ENCODE data around the gene KNDC1.

The KNDC1 gene

DNA sequence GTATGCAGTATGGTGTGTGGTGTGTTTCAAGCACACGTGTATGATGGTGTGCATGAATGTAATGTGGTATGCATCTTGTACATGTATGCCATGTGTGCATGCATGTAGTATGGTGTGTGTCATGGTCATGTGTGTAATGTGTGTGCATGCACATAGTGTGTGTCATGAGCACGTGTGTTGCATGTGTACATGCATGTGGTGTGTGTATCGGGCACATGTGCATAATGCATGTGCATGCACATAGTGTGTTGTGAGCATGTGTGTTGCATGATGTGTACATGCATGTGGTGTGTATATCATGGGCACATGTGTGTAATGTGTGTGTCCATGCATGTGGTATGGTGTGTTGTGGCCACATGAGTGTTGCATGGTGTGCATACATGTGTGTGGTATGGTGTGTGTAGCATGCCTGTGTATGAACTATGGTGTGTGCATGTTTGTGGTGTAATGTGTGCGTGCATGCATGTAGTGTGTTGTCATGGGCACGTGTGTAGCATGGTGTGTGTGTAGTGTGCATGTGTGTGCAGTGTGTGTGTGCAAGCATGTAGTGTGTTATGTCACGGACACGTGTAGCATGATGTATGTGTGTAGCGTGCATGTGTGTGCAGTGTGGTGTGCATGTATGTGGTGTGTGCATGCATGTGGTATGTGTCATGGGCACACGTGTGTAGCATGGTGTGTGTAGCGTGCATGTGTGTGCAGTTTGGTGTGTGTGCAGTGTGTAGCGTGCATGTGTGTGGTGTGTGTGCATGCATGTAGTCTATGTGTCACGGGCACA, 17.6 kb downstream of the KNDC1 start:
- DNase-seq (ENCODE audit: low spot score), result no peak
- WGBS, 2 donors (ENCODE audit: extremely low coverage in 2 of 2, insufficient read length in 2 of 2, insufficient replicate concordance in 1 of 2), result no CpG with 5 or more reads among the region's 12 CpGs
- peak overlapping the region; percentile 78 for H4K8ac ChIP-seq (ENCODE audit: low read depth, low read length)
- no peaks in the 10 kb centered on the region for H3K79me1 ChIP-seq (ENCODE audit: low read depth, low read length)
- peak overlapping the region; percentile 51 for H2BK12ac ChIP-seq (ENCODE audit: low read length)
- peak overlapping the region; percentile 15 for H3K18ac ChIP-seq (ENCODE audit: low read length)
- H3K27ac ChIP-seq (replicated peaks; ENCODE audit: low read length), result peak overlapping the region; percentile 16
- H3K4ac ChIP-seq (ENCODE audit: low read length), result no peak overlapping the region
- H4K91ac ChIP-seq (ENCODE audit: low read depth, low read length, poor library complexity), result peak overlapping the region; percentile 31
- H3K27me3 ChIP-seq (ENCODE audit: control insufficient read depth in 3 of 3, insufficient read depth in 3 of 3, low read depth in 1 of 3, low read length in 3 of 3), result peaks cover 0 to 3% (median 0%) of the 10 kb centered on the region in 3 experiments
- H2BK120ac ChIP-seq (ENCODE audit: low read depth, low read length), result no peak overlapping the region
- peaks cover 0 to 6% of the 10 kb centered on the region in 2 donors for H3K4me1 ChIP-seq (ENCODE audit: control insufficient read depth in 2 of 2, insufficient read depth in 1 of 2, low read depth in 1 of 2, low read length in 2 of 2)
- no peak overlapping the region for H2AK5ac ChIP-seq (ENCODE audit: low read depth, low read length)
- no peak overlapping the region for H3K4me2 ChIP-seq (ENCODE audit: insufficient read depth, low read length, poor library complexity, severe bottlenecking)
- peak overlapping the region; percentile 85 for H3K14ac ChIP-seq (ENCODE audit: low read length)
- H3K9ac ChIP-seq (ENCODE audit: low read depth, low read length, poor library complexity), result peak overlapping the region; percentile 82
- H2BK15ac ChIP-seq (ENCODE audit: low read length), result no peak overlapping the region
- H3K36me3 ChIP-seq (replicated peaks in 1 of 2; ENCODE audit: control insufficient read depth in 2 of 2, insufficient read depth in 2 of 2, low read length in 2 of 2), result peaks cover 0 to 9% of the 10 kb centered on the region in 2 donors
- H2BK5ac ChIP-seq (ENCODE audit: low read length), result no peak overlapping the region
- no peak overlapping the region for H2AFZ ChIP-seq (ENCODE audit: low read length)
- H3K9me3 ChIP-seq (replicated peaks in 1 of 2; ENCODE audit: control insufficient read depth in 2 of 2, insufficient read depth in 1 of 2, low read depth in 1 of 2, low read length in 2 of 2), result peaks cover 0 to 13% of the 10 kb centered on the region in 2 donors
- H3K4me3 ChIP-seq (ENCODE audit: low read length in 2 of 2), result peak overlapping the region in 1 of 2 donors; percentile 71
- H3K23ac ChIP-seq (ENCODE audit: low read depth, low read length, poor library complexity), result peak overlapping the region; percentile 86

DNA sequence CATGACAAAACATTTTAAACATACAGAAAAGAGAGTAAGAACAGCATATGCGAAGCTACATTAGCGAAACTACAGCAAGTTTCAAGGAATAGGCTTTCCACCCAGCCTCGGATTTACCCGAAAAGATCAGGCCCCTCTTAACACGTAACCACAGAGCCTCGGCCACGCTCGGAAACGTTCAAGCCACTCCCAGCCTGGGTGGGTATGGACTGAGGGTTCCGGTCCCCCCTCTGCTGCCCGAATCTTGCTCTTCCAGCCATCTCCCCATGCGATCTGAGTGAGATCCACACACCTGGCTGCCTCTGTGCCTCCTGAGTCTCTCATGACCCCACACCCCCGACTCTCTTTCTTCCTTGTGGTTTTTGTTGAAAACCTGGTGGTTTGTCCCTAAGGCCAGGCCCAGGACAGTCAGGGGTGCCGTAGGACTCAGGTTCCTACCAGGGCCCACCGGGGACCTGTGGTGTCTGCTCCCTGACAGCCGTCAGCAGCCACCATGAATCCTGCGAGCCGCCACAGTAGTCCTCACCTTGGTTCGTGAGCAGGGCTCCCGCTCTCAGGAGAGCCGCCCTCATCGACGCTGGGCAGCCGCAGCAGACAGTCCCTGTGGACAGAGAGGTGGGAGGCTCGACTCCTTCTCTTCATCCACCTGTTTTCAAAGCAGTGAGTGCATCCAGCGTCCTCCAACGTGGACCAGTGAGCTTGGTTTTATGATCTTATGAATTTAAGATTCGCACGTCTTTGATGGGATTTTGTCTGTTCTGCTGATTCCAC, 18.5 kb downstream of the KNDC1 start:
- no peak overlapping the region for H3K4me2 ChIP-seq (ENCODE audit: insufficient read depth, low read length, poor library complexity, severe bottlenecking)
- peaks cover 0 to 6% of the 10 kb centered on the region in 2 donors for H3K4me1 ChIP-seq (ENCODE audit: control insufficient read depth in 2 of 2, insufficient read depth in 1 of 2, low read depth in 1 of 2, low read length in 2 of 2)
- DNase-seq (ENCODE audit: low spot score), result no peak
- H3K9ac ChIP-seq (ENCODE audit: low read depth, low read length, poor library complexity), result no peak overlapping the region
- no peak overlapping the region for H3K27ac ChIP-seq (replicated peaks; ENCODE audit: low read length)
- H3K36me3 ChIP-seq (replicated peaks in 1 of 2; ENCODE audit: control insufficient read depth in 2 of 2, insufficient read depth in 2 of 2, low read length in 2 of 2), result peaks cover 0 to 9% of the 10 kb centered on the region in 2 donors
- no peak overlapping the region for H3K14ac ChIP-seq (ENCODE audit: low read length)
- no peak overlapping the region for H2BK12ac ChIP-seq (ENCODE audit: low read length)
- no peak overlapping the region for H3K4ac ChIP-seq (ENCODE audit: low read length)
- no peak overlapping the region for H2BK15ac ChIP-seq (ENCODE audit: low read length)
- H2BK120ac ChIP-seq (ENCODE audit: low read depth, low read length), result no peak overlapping the region
- peaks cover 0 to 3% (median 0%) of the 10 kb centered on the region in 3 experiments for H3K27me3 ChIP-seq (ENCODE audit: control insufficient read depth in 3 of 3, insufficient read depth in 3 of 3, low read depth in 1 of 3, low read length in 3 of 3)
- no CpG with 5 or more reads among the region's 29 CpGs for WGBS, 2 donors (ENCODE audit: extremely low coverage in 2 of 2, insufficient read length in 2 of 2, insufficient replicate concordance in 1 of 2)
- H3K4me3 ChIP-seq (ENCODE audit: low read length in 2 of 2), result no peak overlapping the region
- no peak overlapping the region for H4K8ac ChIP-seq (ENCODE audit: low read depth, low read length)
- H2AFZ ChIP-seq (ENCODE audit: low read length), result no peak overlapping the region
- no peak overlapping the region for H3K23ac ChIP-seq (ENCODE audit: low read depth, low read length, poor library complexity)
- H3K9me3 ChIP-seq (replicated peaks in 1 of 2; ENCODE audit: control insufficient read depth in 2 of 2, insufficient read depth in 1 of 2, low read depth in 1 of 2, low read length in 2 of 2), result peaks cover 0 to 13% of the 10 kb centered on the region in 2 donors
- peak overlapping the region; percentile 61 for H2BK5ac ChIP-seq (ENCODE audit: low read length)
- no peak overlapping the region for H3K18ac ChIP-seq (ENCODE audit: low read length)
- H4K91ac ChIP-seq (ENCODE audit: low read depth, low read length, poor library complexity), result no peak overlapping the region
- H2AK5ac ChIP-seq (ENCODE audit: low read depth, low read length), result no peak overlapping the region
- H3K79me1 ChIP-seq (ENCODE audit: low read depth, low read length), result no peaks in the 10 kb centered on the region

DNA sequence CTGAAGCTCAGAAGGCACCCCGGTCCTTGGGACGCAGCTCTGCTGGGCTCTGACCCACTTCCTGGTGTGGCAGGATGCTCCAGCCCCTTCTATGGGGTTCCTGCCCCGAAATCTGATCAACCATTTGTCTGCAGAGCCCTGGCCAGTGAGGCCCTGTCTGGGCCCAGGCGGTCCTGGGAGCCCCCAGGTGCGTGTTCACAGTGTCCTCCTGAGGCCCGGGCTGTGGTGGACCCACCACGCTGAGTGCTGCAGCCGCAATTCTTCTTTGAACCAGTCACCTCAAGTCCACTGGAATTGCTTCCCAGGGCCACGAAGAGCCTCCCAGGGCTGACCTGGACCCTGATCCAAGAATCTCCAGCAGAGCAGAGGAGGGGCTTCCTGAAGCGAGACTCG, 19.1 kb downstream of the KNDC1 start:
- Histone ChIP-seq H3K4me3 (ENCODE audit: low read length in 2 of 2) (no peak overlapping the region), H2BK5ac (ENCODE audit: low read length) (no peak overlapping the region), H2BK12ac (ENCODE audit: low read length) (no peak overlapping the region), H3K36me3 (replicated peaks in 1 of 2; ENCODE audit: control insufficient read depth in 2 of 2, insufficient read depth in 2 of 2, low read length in 2 of 2) (peaks cover 0 to 13% of the 10 kb centered on the region in 2 donors), H3K9me3 (replicated peaks in 1 of 2; ENCODE audit: control insufficient read depth in 2 of 2, insufficient read depth in 1 of 2, low read depth in 1 of 2, low read length in 2 of 2) (peaks cover 0 to 16% of the 10 kb centered on the region in 2 donors), H3K4me2 (ENCODE audit: insufficient read depth, low read length, poor library complexity, severe bottlenecking) (no peak overlapping the region), H4K91ac (ENCODE audit: low read depth, low read length, poor library complexity) (no peak overlapping the region), H3K18ac (ENCODE audit: low read length) (no peak overlapping the region), H2AFZ (ENCODE audit: low read length) (no peak overlapping the region), H3K4me1 (ENCODE audit: control insufficient read depth in 2 of 2, insufficient read depth in 1 of 2, low read depth in 1 of 2, low read length in 2 of 2) (peaks cover 0 to 6% of the 10 kb centered on the region in 2 donors), H3K4ac (ENCODE audit: low read length) (no peak overlapping the region), H3K23ac (ENCODE audit: low read depth, low read length, poor library complexity) (no peak overlapping the region), H2BK120ac (ENCODE audit: low read depth, low read length) (no peak overlapping the region), H3K27ac (replicated peaks; ENCODE audit: low read length) (no peak overlapping the region), H2BK15ac (ENCODE audit: low read length) (no peak overlapping the region), H3K9ac (ENCODE audit: low read depth, low read length, poor library complexity) (no peak overlapping the region), H3K27me3 (ENCODE audit: control insufficient read depth in 3 of 3, insufficient read depth in 3 of 3, low read depth in 1 of 3, low read length in 3 of 3) (peaks cover 0 to 5% (median 0%) of the 10 kb centered on the region in 3 experiments), H2AK5ac (ENCODE audit: low read depth, low read length) (no peak overlapping the region), H4K8ac (ENCODE audit: low read depth, low read length) (no peak overlapping the region), H3K79me1 (ENCODE audit: low read depth, low read length) (no peaks in the 10 kb centered on the region), H3K14ac (ENCODE audit: low read length) (no peak overlapping the region)
- DNase-seq (ENCODE audit: low spot score), result no peak
- no CpG with 5 or more reads among the region's 11 CpGs for WGBS, 2 donors (ENCODE audit: extremely low coverage in 2 of 2, insufficient read length in 2 of 2, insufficient replicate concordance in 1 of 2)

DNA sequence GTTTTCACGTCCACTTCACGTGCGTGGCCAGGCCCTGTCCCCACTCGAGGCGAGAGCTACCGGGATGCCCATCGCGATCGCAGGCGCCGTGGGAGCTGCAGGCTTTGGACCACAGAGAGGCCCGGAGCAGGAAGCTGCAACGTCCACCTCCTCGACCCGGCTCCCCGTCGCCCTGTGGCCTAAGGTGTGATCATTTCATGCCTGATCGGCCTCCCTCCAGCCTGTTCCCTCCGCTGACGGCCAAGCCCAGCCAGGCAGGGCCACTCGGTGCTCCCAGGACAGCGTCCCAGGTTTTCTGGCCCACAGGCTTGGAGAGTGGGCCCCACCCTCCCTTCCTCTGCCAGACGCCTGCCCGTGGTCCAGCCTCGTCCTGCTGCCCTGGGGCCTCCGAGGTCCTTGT, 19.6 kb downstream of the KNDC1 start:
- H3K27me3 ChIP-seq (ENCODE audit: control insufficient read depth in 3 of 3, insufficient read depth in 3 of 3, low read depth in 1 of 3, low read length in 3 of 3), result peaks cover 0 to 5% (median 0%) of the 10 kb centered on the region in 3 experiments
- H2BK15ac ChIP-seq (ENCODE audit: low read length), result no peak overlapping the region
- peaks cover 0 to 18% of the 10 kb centered on the region in 2 donors for H3K36me3 ChIP-seq (replicated peaks in 1 of 2; ENCODE audit: control insufficient read depth in 2 of 2, insufficient read depth in 2 of 2, low read length in 2 of 2)
- H3K27ac ChIP-seq (replicated peaks; ENCODE audit: low read length), result no peak overlapping the region
- H3K4me1 ChIP-seq (ENCODE audit: control insufficient read depth in 2 of 2, insufficient read depth in 1 of 2, low read depth in 1 of 2, low read length in 2 of 2), result peaks cover 0 to 6% of the 10 kb centered on the region in 2 donors
- no peak overlapping the region for H3K14ac ChIP-seq (ENCODE audit: low read length)
- H2AK5ac ChIP-seq (ENCODE audit: low read depth, low read length), result peak overlapping the region; percentile 41
- peaks cover 2% of the 10 kb centered on the region for H3K79me1 ChIP-seq (ENCODE audit: low read depth, low read length)
- no peak overlapping the region for H2BK120ac ChIP-seq (ENCODE audit: low read depth, low read length)
- peak overlapping the region; percentile 36 for H3K18ac ChIP-seq (ENCODE audit: low read length)
- H3K9ac ChIP-seq (ENCODE audit: low read depth, low read length, poor library complexity), result peak overlapping the region; percentile 34
- no peak overlapping the region for H4K91ac ChIP-seq (ENCODE audit: low read depth, low read length, poor library complexity)
- no peak overlapping the region for H2BK5ac ChIP-seq (ENCODE audit: low read length)
- no peak overlapping the region for H3K4me2 ChIP-seq (ENCODE audit: insufficient read depth, low read length, poor library complexity, severe bottlenecking)
- peaks cover 0 to 18% of the 10 kb centered on the region in 2 donors for H3K9me3 ChIP-seq (replicated peaks in 1 of 2; ENCODE audit: control insufficient read depth in 2 of 2, insufficient read depth in 1 of 2, low read depth in 1 of 2, low read length in 2 of 2)
- no CpG with 5 or more reads among the region's 26 CpGs for WGBS, 2 donors (ENCODE audit: extremely low coverage in 2 of 2, insufficient read length in 2 of 2, insufficient replicate concordance in 1 of 2)
- no peak overlapping the region for H2AFZ ChIP-seq (ENCODE audit: low read length)
- H3K4ac ChIP-seq (ENCODE audit: low read length), result no peak overlapping the region
- H4K8ac ChIP-seq (ENCODE audit: low read depth, low read length), result no peak overlapping the region
- DNase-seq (ENCODE audit: low spot score), result no peak
- H3K4me3 ChIP-seq (ENCODE audit: low read length in 2 of 2), result no peak overlapping the region
- H3K23ac ChIP-seq (ENCODE audit: low read depth, low read length, poor library complexity), result peak overlapping the region; percentile 81
- H2BK12ac ChIP-seq (ENCODE audit: low read length), result no peak overlapping the region

Data from neuronal stem cell (in vitro differentiated cells).